ENCODE data around the gene DOK5. TPM values are rescaled to one million over a fixed set of nuclear protein-coding genes. Genes with fewer than 3 reads are reported as not detected.

DOK5 gene
- total and polyA plus RNA-seq, 2 of the 4 experiments (the other 2 are of a cell fraction): 2.8 to 3.9 TPM

- BruUV-seq (replicated peaks): no TSS peak
- no peak overlapping the region for H3K4me3 ChIP-seq (ENCODE audit: insufficient read depth, low read depth, low read length)
- no peak overlapping the region for H4K5ac ChIP-seq (ENCODE audit: low read depth, low read length)
- no peak overlapping the region for H2BK20ac ChIP-seq (ENCODE audit: low read depth, low read length)
- DNase-seq (no peak), ATAC-seq (ENCODE audit: low read depth) (no peak)
- H3K36me3 ChIP-seq (ENCODE audit: control insufficient read depth, insufficient read depth, low read length): no peaks in the 10 kb centered on the region
- H3K9ac ChIP-seq (ENCODE audit: low read depth, low read length): no peak overlapping the region
- H3K4ac ChIP-seq (ENCODE audit: low read depth, low read length): no peak overlapping the region
- H3K27ac ChIP-seq (ENCODE audit: insufficient read depth, low read length): no peak overlapping the region
- H3K4me2 ChIP-seq (ENCODE audit: low read depth, low read length): no peak overlapping the region
- dilution Hi-C loops (cut with HindIII; ENCODE audit: low sequenced_read_pairs, unreplicated experiment): no loop called here
- no peak overlapping the region for H2BK5ac ChIP-seq (ENCODE audit: low read depth, low read length, poor library complexity, severe bottlenecking)
- H2BK120ac ChIP-seq (ENCODE audit: low read depth, low read length): no peak overlapping the region
- H4K20me1 ChIP-seq (ENCODE audit: insufficient read depth, low read length): no peaks in the 10 kb centered on the region
- no peaks in the 10 kb centered on the region for H3K79me1 ChIP-seq (ENCODE audit: low read depth in 1 of 2, low read length in 2 of 2)
- no peak overlapping the region for H3K14ac ChIP-seq (replicated peaks; ENCODE audit: low read depth, low read length)
- WGBS, 2 experiments (ENCODE audit: extremely low coverage in 2 of 2, insufficient read length in 1 of 2): no CpG with 5 or more reads among the region's 4 CpGs
- in situ Hi-C loops (cut with MboI; ENCODE audit: low sequenced_read_pairs): no loop called here
- H3K18ac ChIP-seq (ENCODE audit: low read depth, low read length): no peak overlapping the region
- TF ChIP-seq CTCF (conservative IDR thresholded peaks at IDR 0.05; ENCODE audit: low read depth, low read length): no peak
- TF ChIP-seq SMC3 (IDR thresholded peaks at IDR 0.05; ENCODE audit: low read depth, low read length): no peak
- no peak for TF ChIP-seq POLR2A (IDR thresholded peaks at IDR 0.05; ENCODE audit: low read depth, low read length)
- TF ChIP-seq MAFK (IDR thresholded peaks at IDR 0.05; ENCODE audit: low read depth, low read length): no peak
- no peak for TF ChIP-seq MXI1 (IDR thresholded peaks at IDR 0.05; ENCODE audit: borderline replicate concordance, low read depth, low read length)
- TF ChIP-seq MAZ (IDR thresholded peaks at IDR 0.05; ENCODE audit: borderline replicate concordance, low read depth, low read length): no peak
- TF ChIP-seq BHLHE40 (IDR thresholded peaks at IDR 0.05; ENCODE audit: low read depth, low read length): no peak
- TF ChIP-seq ELK1 (IDR thresholded peaks at IDR 0.05; ENCODE audit: borderline replicate concordance, low read depth, low read length): no peak
- H2AK5ac ChIP-seq (ENCODE audit: low read depth, low read length): no peak overlapping the region
- H4K8ac ChIP-seq (ENCODE audit: low read depth in 2 of 2, low read length in 2 of 2): no peak overlapping the region
- H3K4me1 ChIP-seq (ENCODE audit: control insufficient read depth, insufficient read depth, low read length): no peaks in the 10 kb centered on the region
- H3K9me3 ChIP-seq (ENCODE audit: control insufficient read depth, insufficient read depth, low read length): no peaks in the 10 kb centered on the region
- no peaks in the 10 kb centered on the region for H3K9me1 ChIP-seq (ENCODE audit: insufficient read depth, low read length)
- no peak overlapping the region for H2AFZ ChIP-seq (replicated peaks; ENCODE audit: low read length, poor library complexity)
- ChIA-PET CTCF (no interaction called here), POLR2A (ENCODE audit: unreplicated experiment) (no interaction called here)
- intact Hi-C loops (cut with micrococcal nuclease): no loop called here
- no peak overlapping the region for H4K91ac ChIP-seq (ENCODE audit: insufficient read depth, low read depth, low read length)
- no peak overlapping the region for H2BK15ac ChIP-seq (ENCODE audit: low read depth, low read length)
- H3K27me3 ChIP-seq (ENCODE audit: control insufficient read depth, insufficient read depth, low read length): no peaks in the 10 kb centered on the region
- no peak overlapping the region for H3K56ac ChIP-seq (ENCODE audit: extremely low read depth, insufficient read depth, low read length)
- no peak overlapping the region for H3K23ac ChIP-seq (ENCODE audit: low read depth, low read length)
- H2AK9ac ChIP-seq (replicated peaks; ENCODE audit: low read depth, low read length, poor library complexity): no peak overlapping the region
These were observed 132.8 kb downstream of the DOK5 start for GRCh38 chr20:54608039-54608745.
